NCI-H226 (cell line): Measurements from ENCODE around the gene CRIP3.
A peak's percentile ranks its signal among the peaks of the same experiment; 100 is the strongest.
"Not testable (repeated sequence)": the region's sequence is repeated elsewhere in the genome, so short reads cannot be mapped to it uniquely, and the experiment has no call there.

Experiments used
- DNase-seq: peaks from one replicate; pipeline ENCODE4 v3.0.0-alpha.2; 2015

Gene CRIP3

GRCh38 chr6:43308101-43308989 lies at the start of gene CRIP3:
TSS of gene CRIP3 (minus strand) at chr6:43308826. CDS start at chr6:43308792, 34 bp downstream.
- DNase-seq = no peak

DNA sequence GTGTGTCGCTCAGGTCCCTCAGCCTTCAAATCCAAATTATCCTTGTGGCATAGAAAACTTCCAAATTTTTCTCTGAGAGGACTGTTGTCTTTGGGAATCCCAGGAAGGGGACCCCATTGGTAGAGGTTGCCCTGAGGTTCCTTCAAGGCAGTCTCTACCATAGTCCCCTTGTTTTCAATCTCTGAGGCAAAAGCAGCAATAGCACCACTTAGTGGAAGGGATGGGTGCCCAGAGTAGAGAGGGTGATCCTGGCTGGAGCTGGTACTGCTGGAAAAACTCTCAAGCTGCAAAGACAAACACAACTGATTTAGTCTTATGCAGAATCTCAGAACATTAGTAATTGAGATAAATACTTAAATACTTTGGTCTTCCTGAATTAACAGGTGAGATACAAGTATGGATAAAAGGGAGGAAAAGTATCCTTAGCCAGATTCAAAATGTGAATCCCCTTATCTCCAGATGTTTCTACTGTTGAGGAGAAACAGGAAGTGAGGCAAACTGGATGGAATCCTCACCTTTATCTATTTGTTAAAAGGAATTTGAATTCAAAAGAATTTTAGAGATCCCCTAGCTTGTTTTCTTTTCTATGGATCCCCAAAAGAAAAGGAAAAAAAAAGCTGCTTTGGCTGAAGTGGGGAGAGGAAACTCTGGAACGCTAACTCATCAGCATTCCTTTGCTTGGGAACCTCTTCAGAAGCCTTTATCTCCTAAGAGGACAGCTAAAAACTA lies 47.4 kb upstream of the CRIP3 start:
- DNase-seq = peak; percentile 57

DNA sequence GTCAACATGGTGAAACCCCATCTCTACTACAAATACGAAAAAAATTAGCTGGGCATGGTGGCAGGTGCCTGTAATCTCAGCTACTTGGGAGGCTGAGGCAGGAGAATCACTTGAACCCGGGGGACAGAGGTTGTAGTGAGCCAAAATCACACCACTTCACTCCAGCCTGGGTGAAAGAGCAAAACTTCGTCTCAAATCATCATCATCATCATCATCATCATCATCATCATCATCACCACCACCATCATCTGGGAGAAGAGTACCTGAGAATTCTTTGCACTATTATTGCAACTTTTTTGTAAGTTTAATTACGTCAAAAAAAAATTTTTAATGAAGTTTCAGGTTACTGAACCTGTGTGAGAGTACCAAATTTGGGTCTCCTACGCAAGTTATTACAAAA lies 43.3 kb upstream of the CRIP3 start:
- DNase-seq = not testable (repeated sequence)

DNA sequence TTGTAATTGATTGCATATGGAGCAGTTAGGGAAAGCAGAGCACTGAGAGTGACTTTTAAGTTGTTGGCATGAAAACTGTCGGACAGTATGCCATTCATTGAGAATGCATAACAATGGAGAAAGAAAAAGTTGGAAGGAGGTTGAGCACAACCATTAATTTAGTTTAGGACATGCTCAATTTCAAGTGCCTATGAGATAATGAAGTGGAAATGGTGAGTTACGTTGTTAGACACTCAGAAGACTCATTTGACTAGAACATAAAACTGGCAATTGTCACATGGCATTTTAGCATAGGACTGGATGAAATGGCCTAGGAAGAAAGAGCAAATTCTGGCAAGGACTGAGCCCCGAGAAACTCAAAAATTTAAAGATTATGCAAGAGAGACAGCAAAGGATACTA lies 38.8 kb upstream of the CRIP3 start:
- DNase-seq = no peak

DNA sequence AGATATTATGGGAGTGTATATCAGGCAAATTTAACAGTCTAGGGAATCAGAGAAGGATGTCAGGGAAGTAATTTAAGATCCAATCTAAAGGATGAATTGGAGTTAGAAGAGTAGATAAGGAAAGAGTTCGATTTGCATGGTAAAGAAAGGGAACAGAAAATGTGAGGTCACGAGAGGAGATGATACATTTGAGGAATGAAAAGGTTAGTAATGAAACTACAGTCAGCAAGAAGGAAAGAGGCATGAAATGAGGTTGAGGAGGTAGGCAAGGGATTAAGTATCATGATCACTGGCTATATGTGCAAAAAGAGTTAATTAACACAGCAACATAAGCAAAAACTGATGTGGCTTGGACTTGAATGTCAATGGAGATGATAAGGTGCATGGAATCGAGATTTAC lies 38.4 kb upstream of the CRIP3 start:
- DNase-seq = no peak

DNA sequence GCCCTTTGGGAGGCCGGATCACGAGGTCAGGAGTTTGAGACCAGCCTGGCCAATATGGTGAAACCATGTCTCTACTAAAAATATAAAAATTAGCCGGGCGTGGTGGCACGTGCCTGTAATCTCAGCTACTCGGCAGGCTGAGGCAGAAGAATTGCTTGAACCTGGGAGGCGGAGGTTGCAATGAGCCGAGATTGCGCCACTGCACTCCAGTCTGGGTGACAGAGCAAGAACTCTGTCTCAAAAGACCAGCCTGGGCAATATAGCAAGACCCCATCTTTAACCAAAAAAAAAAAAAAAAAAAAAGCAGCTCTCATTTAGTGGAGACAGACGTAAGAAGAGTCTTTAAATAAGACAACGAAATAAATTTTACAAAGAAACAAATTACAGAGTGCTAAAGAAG lies 37.6 kb upstream of the CRIP3 start:
- DNase-seq = not testable (repeated sequence)

DNA sequence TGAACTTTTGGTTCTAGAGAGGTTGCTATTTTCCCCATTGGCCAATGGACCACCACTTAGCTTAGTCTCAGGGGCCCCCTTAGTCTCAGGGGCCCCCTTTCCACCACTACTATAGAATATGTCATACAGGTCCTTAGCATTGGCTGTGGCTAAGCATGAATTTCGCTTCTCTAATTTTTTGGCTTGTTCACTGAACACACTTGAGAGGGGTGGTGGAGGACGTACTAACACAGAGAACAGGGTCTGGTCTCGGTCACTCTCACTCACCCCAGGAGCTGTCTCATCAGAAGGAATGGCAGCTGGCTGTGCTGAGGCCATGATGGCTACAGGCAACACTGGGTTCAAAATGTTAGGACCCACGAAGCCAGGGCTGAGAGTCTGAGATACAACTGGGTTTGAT lies 30.5 kb upstream of the CRIP3 start:
- DNase-seq = no peak

GRCh38 chr6:43338243-43338642 lies 29.6 kb upstream of the CRIP3 start:
- no peak for DNase-seq

DNA sequence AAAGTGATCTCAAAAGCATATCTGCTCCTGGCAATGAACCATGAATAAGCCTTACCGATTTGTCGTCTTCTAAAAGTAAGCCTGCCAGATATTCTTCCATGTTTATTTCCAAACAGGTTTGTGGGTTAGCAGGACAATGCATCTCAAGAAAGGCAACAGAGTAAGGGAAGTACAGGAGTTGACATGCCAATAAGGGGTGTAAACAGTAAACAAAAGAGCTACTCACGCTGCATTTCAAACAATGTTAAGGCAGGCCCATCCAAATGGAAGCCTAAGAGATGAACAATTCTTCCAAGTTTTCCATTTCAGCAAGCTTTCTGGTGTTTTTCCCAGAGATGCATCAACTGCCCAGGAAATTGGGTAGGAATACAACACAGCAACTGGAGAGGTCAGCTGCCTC lies 27.8 kb upstream of the CRIP3 start:
- DNase-seq = no peak

DNA sequence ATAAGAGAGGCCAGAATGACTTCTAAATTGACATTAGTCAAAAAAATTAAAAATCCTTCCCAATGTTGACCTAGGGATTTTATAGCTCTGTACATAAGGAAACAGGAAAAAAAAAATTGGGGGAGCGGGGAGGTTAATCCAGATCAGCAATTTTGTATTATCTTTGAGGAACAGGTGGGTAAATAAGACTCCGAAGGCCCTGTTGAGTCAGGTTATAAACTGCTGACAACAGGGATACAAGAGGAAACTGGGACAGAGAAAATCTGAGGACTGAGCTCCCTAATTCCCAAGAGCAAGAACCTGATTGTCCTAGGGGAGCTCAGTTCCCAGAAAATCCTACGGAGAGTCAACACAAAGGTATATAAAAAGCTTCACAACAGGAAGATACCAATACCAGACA lies 26.8 kb upstream of the CRIP3 start:
- DNase-seq = no peak

- DNase-seq = peak; percentile 55
These were observed 26.0 kb upstream of the CRIP3 start for GRCh38 chr6:43334466-43335095.

DNA sequence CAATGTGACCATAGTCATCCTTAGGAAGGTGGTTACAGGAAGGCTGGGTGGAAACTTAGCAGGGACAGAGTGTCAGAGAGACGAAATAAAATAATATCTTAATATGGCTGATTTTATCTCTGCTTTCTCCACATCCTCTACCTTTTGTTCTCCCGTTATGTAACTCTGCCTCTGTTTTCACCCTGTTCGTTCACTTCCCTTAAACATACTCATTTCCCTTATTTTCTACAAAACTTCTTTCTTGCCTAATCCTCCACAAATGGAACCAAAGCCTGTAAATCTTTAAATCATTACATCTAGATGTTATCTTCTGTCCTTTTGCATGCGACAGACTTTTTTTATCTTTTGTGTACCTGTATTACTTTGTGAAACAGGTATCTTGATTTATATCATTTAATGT lies 23.3 kb upstream of the CRIP3 start:
- no peak for DNase-seq

DNA sequence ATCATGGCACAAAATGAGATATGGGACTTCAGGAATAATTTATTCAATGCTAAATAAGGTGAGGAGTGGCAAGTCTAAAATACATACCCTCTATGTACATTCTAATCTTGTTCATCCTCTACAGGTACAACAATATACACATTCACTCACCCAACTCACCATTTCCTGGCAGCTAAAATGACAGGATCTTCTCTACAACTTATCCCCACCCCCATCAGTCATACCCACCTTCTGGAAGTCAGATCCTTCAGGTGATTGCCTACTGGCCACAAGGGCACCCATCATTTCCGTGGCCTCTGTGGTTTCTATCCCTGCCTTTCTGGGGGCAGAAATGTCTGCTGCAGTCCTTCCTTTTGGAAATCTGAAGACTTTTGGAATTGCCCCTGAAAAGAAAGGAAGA lies 22.8 kb upstream of the CRIP3 start:
- no peak for DNase-seq

DNA sequence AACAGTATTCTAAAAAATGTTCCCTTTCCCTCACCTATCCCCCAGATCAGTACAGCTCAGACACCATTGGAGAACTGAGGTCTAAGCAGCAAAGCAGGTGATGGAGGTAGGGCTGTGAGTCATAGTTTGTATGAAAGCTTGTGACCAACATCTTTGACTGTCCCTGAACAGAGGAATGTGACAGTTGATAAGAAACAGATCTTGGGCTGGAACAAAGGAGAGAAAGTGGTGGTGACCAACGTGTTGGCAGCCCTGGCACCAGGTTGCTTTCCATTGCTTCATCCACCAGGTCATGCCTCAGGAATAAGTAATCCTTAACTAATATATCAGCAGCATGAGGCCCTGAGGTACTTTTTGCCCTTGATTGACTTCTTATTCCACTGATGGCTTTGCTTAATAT lies 19.9 kb upstream of the CRIP3 start:
- DNase-seq = no peak

GRCh38 chr6:43325876-43326275 lies 17.2 kb upstream of the CRIP3 start:
- DNase-seq = no peak

GRCh38 chr6:43318011-43318410 lies 9.4 kb upstream of the CRIP3 start:
- no peak for DNase-seq

GRCh38 chr6:43313813-43314212 lies 5.2 kb upstream of the CRIP3 start:
- DNase-seq = no peak

DNA sequence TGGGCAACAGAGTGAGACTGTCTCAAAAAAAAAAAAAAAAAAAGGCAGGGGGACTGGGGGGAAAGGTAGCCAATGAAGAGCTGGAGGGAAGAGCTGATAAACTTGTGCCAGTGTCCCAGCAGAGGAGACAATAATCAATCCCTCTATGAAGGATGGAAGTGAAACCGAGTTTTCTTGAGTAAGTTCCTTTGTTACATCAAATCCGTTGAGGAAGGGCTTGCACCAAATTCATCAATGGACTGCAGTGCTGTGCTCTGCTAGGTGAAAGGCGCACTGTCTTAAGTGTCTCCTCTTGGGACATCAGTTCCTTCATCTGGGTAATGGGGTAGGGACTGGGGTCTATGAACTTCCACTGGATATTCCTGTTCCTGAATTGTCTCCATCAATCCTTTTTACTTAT lies 3.0 kb upstream of the CRIP3 start:
- DNase-seq = no peak

- DNase-seq = no peak
These were observed 2.0 kb upstream of the CRIP3 start for GRCh38 chr6:43310624-43311023.

DNA sequence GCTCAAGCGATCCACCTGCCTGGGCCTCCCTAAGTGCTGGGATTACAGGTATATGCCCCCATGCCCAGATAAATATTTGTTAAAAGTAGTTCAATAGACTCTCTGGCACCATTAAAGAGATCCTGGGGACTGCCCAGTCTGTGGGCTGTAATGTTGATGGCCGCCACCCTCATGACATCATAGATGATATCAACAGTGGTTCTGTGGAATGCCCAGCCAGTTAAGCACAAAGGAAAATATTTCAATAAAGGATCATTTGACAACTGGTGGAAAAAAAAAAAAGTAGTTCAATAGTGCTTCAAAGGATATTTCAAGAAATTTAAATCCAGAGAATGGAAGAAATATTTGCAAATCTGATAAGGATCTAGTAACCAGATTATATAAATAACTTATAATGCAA lies 1.5 kb upstream of the CRIP3 start:
- no peak for DNase-seq

DNA sequence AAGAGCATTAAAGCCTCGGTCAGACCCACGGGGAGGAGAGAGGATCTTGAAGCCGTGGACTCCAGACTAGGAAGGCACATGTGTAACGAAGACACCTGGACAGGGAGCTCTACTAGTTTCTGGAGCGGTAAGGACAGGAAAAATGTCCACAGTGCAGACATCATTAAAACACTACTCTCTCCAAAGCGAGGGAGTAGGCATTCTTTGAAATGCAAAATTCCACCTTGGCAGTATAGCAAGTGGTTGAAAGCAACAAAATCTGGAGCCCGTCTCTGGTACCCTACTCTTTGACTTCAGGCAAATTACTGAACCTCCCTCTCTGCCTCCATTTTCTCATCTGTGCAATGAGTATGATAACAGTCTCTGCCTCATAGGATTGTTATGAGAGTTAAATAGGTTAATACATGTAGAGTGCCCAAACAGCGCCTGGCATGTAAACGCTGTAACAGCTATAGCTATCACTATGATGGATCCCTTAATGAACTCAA lies 408 bp upstream of the CRIP3 start:
- no peak for DNase-seq

- no peak for DNase-seq
These were observed 1.1 kb downstream of the CRIP3 start for GRCh38 chr6:43307451-43308100.

DNA sequence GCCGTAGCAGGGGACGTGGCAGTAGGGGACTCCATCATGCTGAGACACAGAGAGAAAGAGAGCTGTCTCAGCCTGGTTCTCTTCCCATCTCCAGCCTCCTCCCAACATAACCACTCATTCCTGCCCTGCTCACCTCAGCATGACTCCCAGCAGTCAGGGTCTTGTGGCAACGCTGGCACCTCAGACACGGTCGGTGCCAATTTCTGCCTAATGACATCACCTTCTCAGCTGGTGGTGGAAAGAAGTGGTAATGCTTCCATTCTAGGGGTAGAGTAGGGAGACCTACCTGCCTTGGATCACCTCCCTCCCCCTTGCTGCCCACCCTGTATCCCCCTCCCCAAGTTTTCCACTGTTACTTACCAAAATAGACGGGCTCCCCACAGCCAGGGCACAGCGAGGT lies 2.5 kb downstream of the CRIP3 start:
- no peak for DNase-seq
